ENCODE data around the gene CHD1.

CHD1 gene

GRCh38 chr5:98917433-98917832, 11.4 kb downstream of the CHD1 start:
- H3K36me3 ChIP-seq (ENCODE audit: insufficient read depth, low read length), result peaks cover 10% of the 10 kb centered on the region
- H3K79me2 ChIP-seq (ENCODE audit: control insufficient read depth, insufficient read depth, low read length, unreplicated experiment), result peaks cover 84% of the 10 kb centered on the region
- no peak overlapping the region for H2AFZ ChIP-seq (ENCODE audit: low read length, unreplicated experiment)
- no peaks in the 10 kb centered on the region for H3K27me3 ChIP-seq (ENCODE audit: insufficient read depth, low read length)
- H3K4me3 ChIP-seq (ENCODE audit: low read depth, low read length), result no peak overlapping the region
- H3K27ac ChIP-seq (ENCODE audit: low read depth, low read length), result no peak overlapping the region
- H3K4me1 ChIP-seq (ENCODE audit: control insufficient read depth, insufficient read depth, low read length, unreplicated experiment), result peaks cover 7% of the 10 kb centered on the region

GRCh38 chr5:98916540-98916939, 12.3 kb downstream of the CHD1 start:
- peaks cover 7% of the 10 kb centered on the region for H3K4me1 ChIP-seq (ENCODE audit: control insufficient read depth, insufficient read depth, low read length, unreplicated experiment)
- H2AFZ ChIP-seq (ENCODE audit: low read length, unreplicated experiment), result no peak overlapping the region
- no peak overlapping the region for H3K27ac ChIP-seq (ENCODE audit: low read depth, low read length)
- H3K4me3 ChIP-seq (ENCODE audit: low read depth, low read length), result no peak overlapping the region
- peaks cover 80% of the 10 kb centered on the region for H3K79me2 ChIP-seq (ENCODE audit: control insufficient read depth, insufficient read depth, low read length, unreplicated experiment)
- H3K36me3 ChIP-seq (ENCODE audit: insufficient read depth, low read length), result peaks cover 10% of the 10 kb centered on the region
- H3K27me3 ChIP-seq (ENCODE audit: insufficient read depth, low read length), result no peaks in the 10 kb centered on the region

- Histone ChIP-seq H3K4me3 (ENCODE audit: low read depth, low read length) (no peak overlapping the region), H3K27me3 (ENCODE audit: insufficient read depth, low read length) (no peaks in the 10 kb centered on the region), H3K79me2 (ENCODE audit: control insufficient read depth, insufficient read depth, low read length, unreplicated experiment) (peaks cover 82% of the 10 kb centered on the region), H3K36me3 (ENCODE audit: insufficient read depth, low read length) (peaks cover 3% of the 10 kb centered on the region), H2AFZ (ENCODE audit: low read length, unreplicated experiment) (no peak overlapping the region), H3K27ac (ENCODE audit: low read depth, low read length) (no peak overlapping the region), H3K4me1 (ENCODE audit: control insufficient read depth, insufficient read depth, low read length, unreplicated experiment) (peaks cover 7% of the 10 kb centered on the region)
Measured at GRCh38 chr5:98913911-98914310, 14.9 kb downstream of the CHD1 start.

GRCh38 chr5:98911280-98912040, 17.3 kb downstream of the CHD1 start:
- no peaks in the 10 kb centered on the region for H3K27me3 ChIP-seq (ENCODE audit: insufficient read depth, low read length)
- H3K4me3 ChIP-seq (ENCODE audit: low read depth, low read length), result no peak overlapping the region
- H3K79me2 ChIP-seq (ENCODE audit: control insufficient read depth, insufficient read depth, low read length, unreplicated experiment), result peaks cover 72% of the 10 kb centered on the region
- no peak overlapping the region for H3K27ac ChIP-seq (ENCODE audit: low read depth, low read length)
- H2AFZ ChIP-seq (ENCODE audit: low read length, unreplicated experiment), result no peak overlapping the region
- H3K36me3 ChIP-seq (ENCODE audit: insufficient read depth, low read length), result no peaks in the 10 kb centered on the region
- peaks cover 6% of the 10 kb centered on the region for H3K4me1 ChIP-seq (ENCODE audit: control insufficient read depth, insufficient read depth, low read length, unreplicated experiment)

GRCh38 chr5:98909363-98909762, 19.4 kb downstream of the CHD1 start:
- H2AFZ ChIP-seq (ENCODE audit: low read length, unreplicated experiment), result no peak overlapping the region
- H3K4me3 ChIP-seq (ENCODE audit: low read depth, low read length), result no peak overlapping the region
- no peak overlapping the region for H3K27ac ChIP-seq (ENCODE audit: low read depth, low read length)
- no peaks in the 10 kb centered on the region for H3K27me3 ChIP-seq (ENCODE audit: insufficient read depth, low read length)
- H3K36me3 ChIP-seq (ENCODE audit: insufficient read depth, low read length), result no peaks in the 10 kb centered on the region
- H3K79me2 ChIP-seq (ENCODE audit: control insufficient read depth, insufficient read depth, low read length, unreplicated experiment), result peaks cover 68% of the 10 kb centered on the region
- H3K4me1 ChIP-seq (ENCODE audit: control insufficient read depth, insufficient read depth, low read length, unreplicated experiment), result peaks cover 8% of the 10 kb centered on the region

- no peak overlapping the region for H3K4me3 ChIP-seq (ENCODE audit: low read depth, low read length)
- peaks cover 17% of the 10 kb centered on the region for H3K4me1 ChIP-seq (ENCODE audit: control insufficient read depth, insufficient read depth, low read length, unreplicated experiment)
- H3K27ac ChIP-seq (ENCODE audit: low read depth, low read length), result no peak overlapping the region
- no peak overlapping the region for H2AFZ ChIP-seq (ENCODE audit: low read length, unreplicated experiment)
- no peaks in the 10 kb centered on the region for H3K27me3 ChIP-seq (ENCODE audit: insufficient read depth, low read length)
- H3K79me2 ChIP-seq (ENCODE audit: control insufficient read depth, insufficient read depth, low read length, unreplicated experiment), result peaks cover 61% of the 10 kb centered on the region
- H3K36me3 ChIP-seq (ENCODE audit: insufficient read depth, low read length), result no peaks in the 10 kb centered on the region
Measured at GRCh38 chr5:98907951-98908350, 20.9 kb downstream of the CHD1 start.

GRCh38 chr5:98906756-98907355, 22.0 kb downstream of the CHD1 start:
- Histone ChIP-seq H3K27ac (ENCODE audit: low read depth, low read length) (peak overlapping the region; percentile 7; the same call in 1 of the 2 replicates), H2AFZ (ENCODE audit: low read length, unreplicated experiment) (no peak overlapping the region), H3K79me2 (ENCODE audit: control insufficient read depth, insufficient read depth, low read length, unreplicated experiment) (peaks cover 64% of the 10 kb centered on the region), H3K4me3 (ENCODE audit: low read depth, low read length) (no peak overlapping the region), H3K36me3 (ENCODE audit: insufficient read depth, low read length) (peaks cover 7% of the 10 kb centered on the region), H3K27me3 (ENCODE audit: insufficient read depth, low read length) (no peaks in the 10 kb centered on the region), H3K4me1 (ENCODE audit: control insufficient read depth, insufficient read depth, low read length, unreplicated experiment) (peaks cover 24% of the 10 kb centered on the region)

GRCh38 chr5:98905857-98906688, 22.7 kb downstream of the CHD1 start:
- peaks cover 58% of the 10 kb centered on the region for H3K79me2 ChIP-seq (ENCODE audit: control insufficient read depth, insufficient read depth, low read length, unreplicated experiment)
- peak overlapping the region; percentile 7; the same call in 1 of the 2 replicates for H3K27ac ChIP-seq (ENCODE audit: low read depth, low read length)
- H2AFZ ChIP-seq (ENCODE audit: low read length, unreplicated experiment), result no peak overlapping the region
- peaks cover 11% of the 10 kb centered on the region for H3K36me3 ChIP-seq (ENCODE audit: insufficient read depth, low read length)
- H3K4me1 ChIP-seq (ENCODE audit: control insufficient read depth, insufficient read depth, low read length, unreplicated experiment), result peaks cover 24% of the 10 kb centered on the region
- no peaks in the 10 kb centered on the region for H3K27me3 ChIP-seq (ENCODE audit: insufficient read depth, low read length)
- no peak overlapping the region for H3K4me3 ChIP-seq (ENCODE audit: low read depth, low read length)

- H3K27ac ChIP-seq (ENCODE audit: low read depth, low read length), result peak overlapping the region; percentile 23
- H3K4me1 ChIP-seq (ENCODE audit: control insufficient read depth, insufficient read depth, low read length, unreplicated experiment), result peaks cover 24% of the 10 kb centered on the region
- H3K79me2 ChIP-seq (ENCODE audit: control insufficient read depth, insufficient read depth, low read length, unreplicated experiment), result peaks cover 47% of the 10 kb centered on the region
- H2AFZ ChIP-seq (ENCODE audit: low read length, unreplicated experiment), result no peak overlapping the region
- no peaks in the 10 kb centered on the region for H3K27me3 ChIP-seq (ENCODE audit: insufficient read depth, low read length)
- peaks cover 16% of the 10 kb centered on the region for H3K36me3 ChIP-seq (ENCODE audit: insufficient read depth, low read length)
- H3K4me3 ChIP-seq (ENCODE audit: low read depth, low read length), result no peak overlapping the region
Measured at GRCh38 chr5:98904780-98905179, 24.0 kb downstream of the CHD1 start.

GRCh38 chr5:98902733-98903132, 26.1 kb downstream of the CHD1 start:
- H3K27ac ChIP-seq (ENCODE audit: low read depth, low read length), result peak overlapping the region; percentile 46
- peaks cover 18% of the 10 kb centered on the region for H3K4me1 ChIP-seq (ENCODE audit: control insufficient read depth, insufficient read depth, low read length, unreplicated experiment)
- peaks cover 33% of the 10 kb centered on the region for H3K79me2 ChIP-seq (ENCODE audit: control insufficient read depth, insufficient read depth, low read length, unreplicated experiment)
- no peaks in the 10 kb centered on the region for H3K27me3 ChIP-seq (ENCODE audit: insufficient read depth, low read length)
- H2AFZ ChIP-seq (ENCODE audit: low read length, unreplicated experiment), result no peak overlapping the region
- no peak overlapping the region for H3K4me3 ChIP-seq (ENCODE audit: low read depth, low read length)
- peaks cover 32% of the 10 kb centered on the region for H3K36me3 ChIP-seq (ENCODE audit: insufficient read depth, low read length)
